HG03457 (cell line): ENCODE data around the gene YBX1.
"Not testable (repeated sequence)": the region's sequence is repeated elsewhere in the genome, so short reads cannot be mapped to it uniquely, and the experiment has no call there.

Experiments used
- ATAC-seq: cut with Tn5 transposase; IDR thresholded peaks from one replicate; pipeline ENCODE4 v1.9.1; 2021; ENCODE audit warnings: moderate number of reproducible peaks; ENCODE audit not compliant: unreplicated experiment

The YBX1 gene

GRCh38 chr1:42681741-42682483 lies at the start of gene YBX1:
YBX1 (plus strand) TSS chr1:42682418; CDS start chr1:42682566, 148 bp downstream.
- ATAC-seq, result peak; percentile 80

DNA sequence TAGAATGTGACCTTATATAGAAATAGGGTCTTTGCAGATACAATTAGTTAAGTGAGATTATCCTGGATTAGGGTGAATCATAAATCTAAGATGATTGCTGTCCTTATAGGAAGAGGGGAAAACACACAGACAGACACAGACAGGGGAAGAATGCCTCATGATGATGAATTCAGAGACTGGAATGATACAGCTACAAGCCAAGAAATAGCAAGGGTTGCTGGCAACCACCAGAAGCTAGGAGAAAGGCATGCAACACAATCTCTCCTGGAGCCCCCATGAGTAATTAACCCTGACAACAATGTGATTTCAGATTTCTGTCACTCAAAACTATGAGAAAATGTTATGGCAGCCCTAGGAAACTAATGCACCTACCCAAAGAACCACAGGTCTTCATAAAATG lies 43.1 kb upstream of the YBX1 start:
- no peak for ATAC-seq

DNA sequence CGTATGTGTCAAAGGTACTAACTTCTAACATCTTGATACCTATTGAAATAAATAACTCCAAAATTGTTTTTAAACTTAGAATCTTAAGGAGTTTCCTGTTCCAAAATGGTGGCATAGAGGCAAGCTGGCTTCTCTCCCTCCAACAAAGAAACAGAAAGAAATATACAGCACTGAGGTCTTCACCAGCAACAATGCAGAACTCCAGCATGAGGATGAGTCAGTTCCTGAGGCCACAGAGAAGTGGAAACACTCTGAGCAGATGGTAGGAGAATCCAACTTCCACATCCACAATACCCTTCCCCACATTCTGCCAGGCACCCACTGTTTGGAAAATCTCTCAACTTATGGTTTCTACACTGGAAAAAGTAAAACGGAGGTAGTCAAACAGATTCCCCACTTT lies 36.2 kb upstream of the YBX1 start:
- ATAC-seq, result no peak

GRCh38 chr1:42657201-42657600 lies 25.0 kb upstream of the YBX1 start:
- no peak for ATAC-seq

- ATAC-seq, result peak; percentile 77
Observed at GRCh38 chr1:42657981-42658876, 24.0 kb upstream of the YBX1 start, which contains the start of gene PPIH. PPIH (plus strand) TSS chr1:42658423; CDS start chr1:42658447, 24 bp downstream.

GRCh38 chr1:42658877-42659337 lies 23.3 kb upstream of the YBX1 start:
- ATAC-seq, result peak; percentile 12

DNA sequence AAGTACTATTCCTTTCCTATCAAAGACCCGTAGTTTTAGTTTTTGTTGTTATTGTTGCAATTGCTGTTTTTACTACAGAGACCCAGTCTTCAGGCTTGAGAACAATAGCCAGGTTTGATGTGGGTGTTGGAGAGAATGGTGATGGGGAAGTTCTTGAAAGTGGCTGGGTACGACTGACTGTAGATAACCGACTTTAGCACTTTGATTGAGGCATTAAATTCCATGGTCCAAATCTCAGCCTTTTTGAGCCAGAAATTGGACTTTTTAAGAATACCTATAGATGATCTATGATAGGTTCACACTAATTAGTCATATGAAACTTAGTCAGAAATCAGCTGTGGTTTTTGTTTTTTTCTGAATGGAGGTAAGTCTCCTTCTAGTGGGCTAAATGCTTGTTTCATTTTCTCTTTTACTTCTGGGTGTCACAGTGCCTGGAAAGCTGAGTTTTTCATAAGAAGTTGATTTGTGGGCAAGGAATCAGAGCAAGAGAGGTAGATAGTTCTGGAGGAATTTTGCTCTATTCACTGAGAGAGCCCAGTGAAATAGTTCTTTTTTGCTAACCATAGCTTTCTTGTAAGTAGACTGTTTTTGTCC lies 21.2 kb upstream of the YBX1 start:
- ATAC-seq, result no peak

DNA sequence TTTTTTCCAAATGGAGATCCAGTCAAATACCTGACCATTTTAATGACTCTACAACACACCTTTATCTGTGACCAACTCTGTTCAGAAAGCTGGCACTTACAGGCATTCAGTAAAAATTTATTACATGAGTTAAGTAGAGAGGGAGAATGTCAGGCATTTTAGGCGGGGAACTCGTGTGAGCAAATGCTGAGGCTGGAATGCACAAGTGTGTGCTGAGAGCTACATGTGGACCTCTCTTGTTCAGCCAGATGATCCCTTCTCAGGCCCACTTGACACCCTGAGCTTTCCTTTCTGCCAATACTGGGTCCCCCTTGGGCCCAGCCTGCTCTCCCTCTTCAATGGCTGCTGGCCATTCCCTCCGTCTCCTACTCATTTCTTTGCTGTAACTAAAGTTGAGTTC lies 12.3 kb upstream of the YBX1 start:
- ATAC-seq, result no peak

DNA sequence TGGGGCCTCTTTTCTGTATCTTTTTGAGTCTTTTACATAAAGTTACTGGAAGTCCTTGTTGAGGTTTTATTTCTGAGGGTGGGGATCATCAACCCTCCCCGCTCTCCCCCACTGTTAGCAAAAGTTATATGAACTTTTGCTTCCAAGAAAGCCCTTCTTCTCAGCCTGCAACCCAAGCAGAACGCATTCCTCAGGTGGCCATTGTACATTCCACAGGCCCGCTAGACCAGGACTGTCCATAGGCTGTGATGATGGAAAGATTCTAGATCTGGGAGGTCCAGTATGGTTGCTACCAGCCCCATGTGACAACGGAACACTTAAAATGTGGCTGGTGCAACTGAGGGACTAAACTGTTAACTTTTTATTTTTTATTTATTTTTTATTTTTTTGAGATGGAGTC lies 11.8 kb upstream of the YBX1 start:
- no peak for ATAC-seq

- ATAC-seq, result no peak
Observed at GRCh38 chr1:42674214-42674613, 8.0 kb upstream of the YBX1 start.

DNA sequence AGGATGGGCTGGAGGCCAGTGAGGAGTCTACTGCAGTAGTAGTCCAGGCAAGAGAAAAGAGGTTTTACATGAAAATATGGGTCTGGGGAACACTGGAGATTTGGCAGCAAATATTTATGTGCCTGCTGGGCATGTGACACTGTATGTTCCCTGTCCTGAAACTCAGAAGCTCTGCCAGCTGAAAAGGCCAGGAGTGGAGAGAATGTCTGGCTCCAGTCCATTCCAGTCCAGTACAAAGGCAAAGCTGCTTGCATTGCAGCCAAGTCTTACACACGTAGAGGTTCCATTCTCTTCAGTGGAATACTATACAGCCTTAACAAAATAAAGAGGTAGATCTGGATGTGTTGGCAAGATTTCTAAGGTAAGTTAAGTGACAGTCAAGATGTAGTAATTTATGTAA lies 7.5 kb upstream of the YBX1 start:
- no peak for ATAC-seq

- no peak for ATAC-seq
Observed at GRCh38 chr1:42675467-42675866, 6.8 kb upstream of the YBX1 start.

- ATAC-seq, result no peak
Observed at GRCh38 chr1:42676534-42677087, 5.6 kb upstream of the YBX1 start.

- no peak for ATAC-seq
Observed at GRCh38 chr1:42679364-42679983, 2.7 kb upstream of the YBX1 start.

DNA sequence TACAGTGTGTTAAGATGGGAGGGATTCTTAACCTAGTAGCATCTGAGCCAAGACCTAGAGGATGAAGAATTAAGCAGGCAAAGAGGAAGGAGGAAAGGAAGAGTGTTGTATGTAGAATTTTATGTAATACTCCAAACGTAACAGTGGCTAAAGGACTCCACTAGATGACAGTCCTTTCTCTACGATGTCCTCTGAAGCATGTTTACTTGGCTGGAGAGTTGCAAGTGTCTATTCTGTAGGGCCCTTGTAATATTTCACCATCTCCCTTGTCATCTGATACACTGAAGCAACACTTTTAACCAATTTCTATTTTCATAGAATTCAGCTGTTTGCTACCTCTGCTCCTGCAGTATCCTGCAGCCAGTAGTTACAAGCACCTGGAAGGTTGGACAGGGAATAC lies 2.2 kb upstream of the YBX1 start:
- no peak for ATAC-seq

DNA sequence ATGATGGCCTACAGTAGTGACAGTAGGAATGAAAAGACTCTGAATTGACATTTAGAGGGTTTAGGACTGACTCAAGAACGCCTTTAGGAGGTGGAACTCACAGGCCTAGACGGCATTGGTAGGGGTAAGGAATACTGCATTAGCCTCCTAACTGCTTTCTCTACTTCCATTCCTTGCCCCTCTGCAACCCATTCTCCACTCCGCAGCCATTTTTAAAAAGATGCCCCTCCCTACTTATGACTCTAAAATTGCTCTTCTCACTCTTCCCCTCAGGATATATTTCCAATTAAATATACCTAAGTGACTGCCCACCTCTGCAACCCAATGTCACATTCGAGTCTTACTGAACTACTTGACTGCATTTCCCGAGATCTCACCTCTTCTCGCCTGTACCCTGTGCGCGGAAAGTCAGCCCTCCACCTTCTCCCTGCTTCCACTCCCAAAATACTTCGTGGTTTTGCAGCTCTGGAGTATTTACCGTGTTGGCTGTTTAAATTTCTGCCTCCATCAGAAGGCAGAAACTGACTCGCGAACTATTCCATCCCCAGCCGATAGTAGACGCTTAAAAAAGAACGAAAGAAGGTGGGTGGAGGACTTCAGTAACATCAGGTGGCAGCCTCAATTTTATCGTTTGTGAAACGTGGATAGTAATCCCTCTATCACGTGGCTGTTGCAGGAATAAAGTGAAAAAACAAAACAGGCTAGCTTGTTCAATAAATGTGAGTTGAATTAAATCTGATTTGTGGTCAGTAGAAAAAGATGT lies 1.1 kb upstream of the YBX1 start:
- ATAC-seq, result no peak

DNA sequence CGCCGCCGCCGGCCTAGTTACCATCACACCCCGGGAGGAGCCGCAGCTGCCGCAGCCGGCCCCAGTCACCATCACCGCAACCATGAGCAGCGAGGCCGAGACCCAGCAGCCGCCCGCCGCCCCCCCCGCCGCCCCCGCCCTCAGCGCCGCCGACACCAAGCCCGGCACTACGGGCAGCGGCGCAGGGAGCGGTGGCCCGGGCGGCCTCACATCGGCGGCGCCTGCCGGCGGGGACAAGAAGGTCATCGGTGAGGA lies 193 bp downstream of the YBX1 start:
- not testable (repeated sequence) for ATAC-seq

GRCh38 chr1:42682739-42683531 lies 717 bp downstream of the YBX1 start:
- ATAC-seq, result peak; percentile 25

DNA sequence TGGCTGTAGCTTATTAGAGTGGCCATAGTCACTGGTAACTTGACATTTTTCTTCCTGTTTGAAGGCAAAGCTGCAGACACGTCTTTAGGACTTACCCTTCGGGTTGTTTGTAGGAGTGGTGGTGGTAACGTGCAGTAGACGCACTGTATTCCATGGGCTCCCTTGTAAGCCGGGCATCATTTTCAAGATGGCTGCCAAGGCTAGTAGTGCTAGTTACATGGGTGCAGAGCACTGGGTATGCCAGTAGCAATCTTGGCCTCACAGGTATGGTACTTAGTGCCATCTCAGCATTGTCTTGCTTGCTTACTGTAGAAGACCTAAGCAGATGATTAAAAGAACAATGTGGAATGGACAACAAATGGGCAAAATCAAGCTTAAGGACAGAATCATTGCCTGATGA lies 1.9 kb downstream of the YBX1 start:
- no peak for ATAC-seq

- no peak for ATAC-seq
Observed at GRCh38 chr1:42686418-42686817, 4.2 kb downstream of the YBX1 start.
